ENCODE data around the gene CSN3. TPM values are rescaled to one million over a fixed set of nuclear protein-coding genes. Genes with fewer than 3 reads are reported as not detected.

The CSN3 gene
- total RNA-seq, 1 experiment from 2014 or later: not detected

DNA sequence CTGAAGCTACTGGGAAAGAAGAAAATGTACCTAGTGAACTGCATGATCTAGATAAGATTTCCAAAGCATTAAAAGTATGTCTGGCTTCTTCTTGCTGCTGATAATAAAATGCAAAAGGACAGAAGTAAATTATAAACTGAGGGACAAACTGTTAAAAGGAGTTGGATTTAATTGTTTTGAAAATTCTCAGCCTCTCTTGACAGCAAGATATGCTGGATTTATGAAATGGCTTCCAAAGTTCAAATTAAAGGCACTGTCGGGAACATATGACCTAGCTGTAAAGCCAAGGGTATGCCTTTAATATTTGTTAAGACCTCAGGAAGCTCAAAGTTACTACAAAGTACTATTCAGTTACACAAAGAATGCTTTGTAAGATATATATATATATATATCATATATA lies 46.3 kb downstream of the CSN3 start:
- in situ Hi-C loops (cut with HindIII; ENCODE audit: low pct_unique_long_range_greater_than_20kb, low sequenced_read_pairs): no loop called here
- CTCF ChIA-PET: interaction anchor here (0.6 to 0.7 kb wide), 2 partner anchors 63 to 223 kb away, joined by 3 to 4 read pairs; partner anchors contain the start of gene FDCSP
- H3K36me3 ChIP-seq (ENCODE audit: control insufficient read depth, insufficient read depth, low read length): no peaks in the 10 kb centered on the region
- no peaks in the 10 kb centered on the region for H3K4me1 ChIP-seq (ENCODE audit: control insufficient read depth, insufficient read depth, low read length)
- intact Hi-C loops (cut with micrococcal nuclease; ENCODE audit: unreplicated experiment): no loop called here
- POLR2A ChIA-PET: no interaction called here
- no peak for ATAC-seq
- H3K27me3 ChIP-seq (ENCODE audit: control insufficient read depth, insufficient read depth, low read length): no peaks in the 10 kb centered on the region
- BruUV-seq (replicated peaks): no TSS peak
- no peaks in the 10 kb centered on the region for H3K9me3 ChIP-seq (ENCODE audit: control insufficient read depth, insufficient read depth, low read depth, low read length)
- DNase-seq (ENCODE audit: low read depth, low spot score): no peak
- TF ChIP-seq, protein P1, sequence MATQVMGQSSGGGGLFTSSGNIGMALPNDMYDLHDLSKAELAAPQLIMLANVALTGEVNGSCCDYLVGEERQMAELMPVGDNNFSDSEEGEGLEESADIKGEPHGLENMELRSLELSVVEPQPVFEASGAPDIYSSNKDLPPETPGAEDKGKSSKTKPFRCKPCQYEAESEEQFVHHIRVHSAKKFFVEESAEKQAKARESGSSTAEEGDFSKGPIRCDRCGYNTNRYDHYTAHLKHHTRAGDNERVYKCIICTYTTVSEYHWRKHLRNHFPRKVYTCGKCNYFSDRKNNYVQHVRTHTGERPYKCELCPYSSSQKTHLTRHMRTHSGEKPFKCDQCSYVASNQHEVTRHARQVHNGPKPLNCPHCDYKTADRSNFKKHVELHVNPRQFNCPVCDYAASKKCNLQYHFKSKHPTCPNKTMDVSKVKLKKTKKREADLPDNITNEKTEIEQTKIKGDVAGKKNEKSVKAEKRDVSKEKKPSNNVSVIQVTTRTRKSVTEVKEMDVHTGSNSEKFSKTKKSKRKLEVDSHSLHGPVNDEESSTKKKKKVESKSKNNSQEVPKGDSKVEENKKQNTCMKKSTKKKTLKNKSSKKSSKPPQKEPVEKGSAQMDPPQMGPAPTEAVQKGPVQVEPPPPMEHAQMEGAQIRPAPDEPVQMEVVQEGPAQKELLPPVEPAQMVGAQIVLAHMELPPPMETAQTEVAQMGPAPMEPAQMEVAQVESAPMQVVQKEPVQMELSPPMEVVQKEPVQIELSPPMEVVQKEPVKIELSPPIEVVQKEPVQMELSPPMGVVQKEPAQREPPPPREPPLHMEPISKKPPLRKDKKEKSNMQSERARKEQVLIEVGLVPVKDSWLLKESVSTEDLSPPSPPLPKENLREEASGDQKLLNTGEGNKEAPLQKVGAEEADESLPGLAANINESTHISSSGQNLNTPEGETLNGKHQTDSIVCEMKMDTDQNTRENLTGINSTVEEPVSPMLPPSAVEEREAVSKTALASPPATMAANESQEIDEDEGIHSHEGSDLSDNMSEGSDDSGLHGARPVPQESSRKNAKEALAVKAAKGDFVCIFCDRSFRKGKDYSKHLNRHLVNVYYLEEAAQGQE (IDR thresholded peaks at IDR 0.05; ENCODE audit: insufficient read depth in 1 of 2, low read depth in 2 of 2, low read length in 1 of 2): no peak
- TF ChIP-seq SIN3A (IDR thresholded peaks at IDR 0.05; ENCODE audit: borderline replicate concordance, insufficient read depth, low read depth, low read length) (no peak), TCF7L2 (IDR thresholded peaks at IDR 0.05; ENCODE audit: low read depth, low read length) (no peak), POLR2AphosphoS5 (IDR thresholded peaks at IDR 0.05; ENCODE audit: low read depth, low read length) (no peak)
- TF ChIP-seq, protein P2, sequence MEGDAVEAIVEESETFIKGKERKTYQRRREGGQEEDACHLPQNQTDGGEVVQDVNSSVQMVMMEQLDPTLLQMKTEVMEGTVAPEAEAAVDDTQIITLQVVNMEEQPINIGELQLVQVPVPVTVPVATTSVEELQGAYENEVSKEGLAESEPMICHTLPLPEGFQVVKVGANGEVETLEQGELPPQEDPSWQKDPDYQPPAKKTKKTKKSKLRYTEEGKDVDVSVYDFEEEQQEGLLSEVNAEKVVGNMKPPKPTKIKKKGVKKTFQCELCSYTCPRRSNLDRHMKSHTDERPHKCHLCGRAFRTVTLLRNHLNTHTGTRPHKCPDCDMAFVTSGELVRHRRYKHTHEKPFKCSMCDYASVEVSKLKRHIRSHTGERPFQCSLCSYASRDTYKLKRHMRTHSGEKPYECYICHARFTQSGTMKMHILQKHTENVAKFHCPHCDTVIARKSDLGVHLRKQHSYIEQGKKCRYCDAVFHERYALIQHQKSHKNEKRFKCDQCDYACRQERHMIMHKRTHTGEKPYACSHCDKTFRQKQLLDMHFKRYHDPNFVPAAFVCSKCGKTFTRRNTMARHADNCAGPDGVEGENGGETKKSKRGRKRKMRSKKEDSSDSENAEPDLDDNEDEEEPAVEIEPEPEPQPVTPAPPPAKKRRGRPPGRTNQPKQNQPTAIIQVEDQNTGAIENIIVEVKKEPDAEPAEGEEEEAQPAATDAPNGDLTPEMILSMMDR (IDR thresholded peaks at IDR 0.05): no peak
- no peak overlapping the region for H3K4me3 ChIP-seq (ENCODE audit: low read depth in 2 of 2, low read length in 2 of 2)
- H3K27ac ChIP-seq (ENCODE audit: low read length): no peak overlapping the region

DNA sequence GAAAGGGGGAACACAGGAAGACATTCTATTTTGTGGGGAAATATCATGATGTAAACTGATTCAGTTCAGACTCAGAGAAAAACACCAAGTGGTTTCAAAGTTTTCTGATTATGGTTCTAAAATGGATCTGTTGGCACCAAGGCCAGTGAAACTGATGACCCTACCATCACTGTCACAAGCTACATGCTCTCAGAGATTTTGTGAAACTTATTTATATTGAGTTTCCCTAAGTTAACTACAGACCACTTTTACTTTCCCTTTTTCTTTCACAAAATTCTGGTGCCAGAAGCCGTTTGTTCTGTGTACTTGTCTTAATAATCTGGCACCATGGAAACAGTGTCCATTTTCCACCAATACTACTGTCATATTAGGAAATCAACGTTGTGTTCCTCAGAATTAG lies 48.9 kb downstream of the CSN3 start:
- in situ Hi-C loops (cut with HindIII; ENCODE audit: low pct_unique_long_range_greater_than_20kb, low sequenced_read_pairs): no loop called here
- TF ChIP-seq, protein P1 (IDR thresholded peaks at IDR 0.05; ENCODE audit: insufficient read depth in 1 of 2, low read depth in 2 of 2, low read length in 1 of 2): no peak
- no peak for TF ChIP-seq POLR2AphosphoS5 (IDR thresholded peaks at IDR 0.05; ENCODE audit: low read depth, low read length)
- TF ChIP-seq SIN3A (IDR thresholded peaks at IDR 0.05; ENCODE audit: borderline replicate concordance, insufficient read depth, low read depth, low read length): no peak
- no peak for TF ChIP-seq TCF7L2 (IDR thresholded peaks at IDR 0.05; ENCODE audit: low read depth, low read length)
- TF ChIP-seq, protein P2 (IDR thresholded peaks at IDR 0.05): no peak
- ATAC-seq: no peak
- no peaks in the 10 kb centered on the region for H3K9me3 ChIP-seq (ENCODE audit: control insufficient read depth, insufficient read depth, low read depth, low read length)
- POLR2A ChIA-PET: no interaction called here
- no peak for DNase-seq (ENCODE audit: low read depth, low spot score)
- CTCF ChIA-PET: no interaction called here
- no peak overlapping the region for H3K27ac ChIP-seq (ENCODE audit: low read length)
- no peaks in the 10 kb centered on the region for H3K4me1 ChIP-seq (ENCODE audit: control insufficient read depth, insufficient read depth, low read length)
- no peak overlapping the region for H3K4me3 ChIP-seq (ENCODE audit: low read depth in 2 of 2, low read length in 2 of 2)
- no peaks in the 10 kb centered on the region for H3K36me3 ChIP-seq (ENCODE audit: control insufficient read depth, insufficient read depth, low read length)
- no peaks in the 10 kb centered on the region for H3K27me3 ChIP-seq (ENCODE audit: control insufficient read depth, insufficient read depth, low read length)
- BruUV-seq (replicated peaks): no TSS peak
- intact Hi-C loops (cut with micrococcal nuclease; ENCODE audit: unreplicated experiment): no loop called here
